Esophagus muscularis mucosa (tissue), 3 donors: ENCODE data around the gene SLC48A1.

Experiments
- POLR2AphosphoS5 ChIP-seq, 2 donors: sonication (generic); formaldehyde crosslinking; IDR thresholded peaks; one replicate each; pipeline ENCODE4 v1.6.1; 2017; ENCODE audit warnings: antibody characterized with exemption in 2 of 2
- TF ChIP-seq, protein P1 (sequence below), 3 experiments: fragments of 200-600 bp in 2 of 3; fragments of 450-650 bp in 1 of 3; sonication (generic) in 2 of 3; IDR thresholded peaks; one replicate each; pipeline ENCODE4 v1.5.1; 2017 to 2019; ENCODE audit warnings: antibody characterized with exemption in 3 of 3, mild to moderate bottlenecking in 2 of 3, moderate library complexity in 1 of 3

DNA sequence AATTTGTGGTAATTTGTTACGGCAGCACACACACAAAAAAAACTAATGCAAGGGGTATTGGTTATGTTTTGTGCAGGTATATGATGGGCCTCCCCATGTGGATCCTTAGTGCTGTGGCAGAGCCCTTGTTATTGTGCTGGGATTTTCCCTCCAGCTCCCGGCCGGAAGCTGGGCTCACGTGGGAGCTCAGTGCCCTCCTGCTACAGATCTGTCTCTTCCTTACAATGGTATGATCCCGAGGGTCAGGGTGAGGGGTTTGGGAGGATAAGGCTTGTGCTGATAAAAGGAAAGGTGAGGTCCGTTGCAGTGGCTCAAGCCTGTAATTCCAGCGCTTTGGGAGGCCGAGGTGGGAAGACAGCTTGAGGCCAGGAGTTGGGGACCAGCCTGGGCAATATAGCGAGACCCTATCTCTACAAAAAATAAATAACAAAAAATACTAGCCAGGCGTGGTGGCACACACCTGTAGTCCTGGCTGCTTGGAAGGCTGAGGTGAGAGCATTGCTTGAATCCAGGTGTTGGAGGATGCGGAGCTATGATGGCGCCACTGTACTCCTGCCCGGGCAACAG lies 861 bp upstream of the SLC48A1 start:
- no peak for TF ChIP-seq POLR2AphosphoS5 (IDR thresholded peaks at IDR 0.05)
- TF ChIP-seq, protein P1, sequence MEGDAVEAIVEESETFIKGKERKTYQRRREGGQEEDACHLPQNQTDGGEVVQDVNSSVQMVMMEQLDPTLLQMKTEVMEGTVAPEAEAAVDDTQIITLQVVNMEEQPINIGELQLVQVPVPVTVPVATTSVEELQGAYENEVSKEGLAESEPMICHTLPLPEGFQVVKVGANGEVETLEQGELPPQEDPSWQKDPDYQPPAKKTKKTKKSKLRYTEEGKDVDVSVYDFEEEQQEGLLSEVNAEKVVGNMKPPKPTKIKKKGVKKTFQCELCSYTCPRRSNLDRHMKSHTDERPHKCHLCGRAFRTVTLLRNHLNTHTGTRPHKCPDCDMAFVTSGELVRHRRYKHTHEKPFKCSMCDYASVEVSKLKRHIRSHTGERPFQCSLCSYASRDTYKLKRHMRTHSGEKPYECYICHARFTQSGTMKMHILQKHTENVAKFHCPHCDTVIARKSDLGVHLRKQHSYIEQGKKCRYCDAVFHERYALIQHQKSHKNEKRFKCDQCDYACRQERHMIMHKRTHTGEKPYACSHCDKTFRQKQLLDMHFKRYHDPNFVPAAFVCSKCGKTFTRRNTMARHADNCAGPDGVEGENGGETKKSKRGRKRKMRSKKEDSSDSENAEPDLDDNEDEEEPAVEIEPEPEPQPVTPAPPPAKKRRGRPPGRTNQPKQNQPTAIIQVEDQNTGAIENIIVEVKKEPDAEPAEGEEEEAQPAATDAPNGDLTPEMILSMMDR (IDR thresholded peaks at IDR 0.05), result no peak
